Adrenal gland (tissue), 5 donors: Measurements from ENCODE around the gene CBFA2T3.

Source experiments
- POLR2A ChIP-seq, 2 donors: fragments of 450-650 bp; IDR thresholded peaks; one replicate each; pipeline ENCODE4 v1.6.1; 2017; ENCODE audit warnings: antibody characterized with exemption in 2 of 2, mild to moderate bottlenecking in 2 of 2, moderate library complexity in 1 of 2
- TF ChIP-seq, protein P1 (sequence below), 6 experiments: fragments of 450-650 bp in 4 of 6; fragments of 200-600 bp in 2 of 6; sonication (generic) in 1 of 6; IDR thresholded peaks; 1 replicate in 5 of 6; 2 replicates in 1 of 6; pipeline versions ENCODE4 v1.5.1 to v1.8.0; 2016 to 2021; ENCODE audit warnings: antibody characterized with exemption in 6 of 6, mild to moderate bottlenecking in 2 of 6, moderate library complexity in 1 of 6
- donor health status: DM: no; HTN: no; CAD: no.

DNA sequence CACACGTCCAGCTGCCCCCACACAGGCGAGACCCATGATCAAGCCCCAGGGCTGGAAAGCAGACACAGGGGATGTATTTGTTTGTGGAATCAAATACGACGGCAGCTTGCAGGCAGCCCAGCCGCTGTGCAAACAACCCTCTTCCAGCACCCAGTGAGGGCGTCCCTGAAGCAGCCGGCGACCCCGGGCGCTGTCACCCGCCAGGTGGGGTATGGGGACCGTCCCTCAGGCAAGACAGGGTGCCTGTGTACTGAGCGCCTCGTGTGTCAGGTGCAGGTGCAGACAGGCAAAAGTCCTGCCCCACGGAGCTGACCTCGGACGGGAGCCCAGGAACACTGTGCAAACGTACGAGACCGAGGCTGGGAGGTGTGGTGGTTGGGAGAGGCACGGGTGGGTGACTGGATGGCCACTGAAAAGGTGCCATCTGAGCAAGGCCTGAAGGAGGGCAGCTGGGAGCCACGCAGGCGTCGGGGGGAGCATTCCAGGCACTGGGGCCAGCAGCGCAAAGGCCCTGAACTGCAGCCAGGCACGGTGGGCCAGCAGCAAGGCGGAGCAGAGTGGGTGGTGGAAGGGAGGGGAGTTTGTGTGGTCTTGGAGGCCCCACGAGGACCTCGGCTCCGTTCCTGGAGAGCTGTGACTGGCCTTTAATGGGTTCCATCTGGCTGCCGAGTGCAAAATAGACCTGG is 48.5 kb downstream of the CBFA2T3 start:
- TF ChIP-seq, protein P1, sequence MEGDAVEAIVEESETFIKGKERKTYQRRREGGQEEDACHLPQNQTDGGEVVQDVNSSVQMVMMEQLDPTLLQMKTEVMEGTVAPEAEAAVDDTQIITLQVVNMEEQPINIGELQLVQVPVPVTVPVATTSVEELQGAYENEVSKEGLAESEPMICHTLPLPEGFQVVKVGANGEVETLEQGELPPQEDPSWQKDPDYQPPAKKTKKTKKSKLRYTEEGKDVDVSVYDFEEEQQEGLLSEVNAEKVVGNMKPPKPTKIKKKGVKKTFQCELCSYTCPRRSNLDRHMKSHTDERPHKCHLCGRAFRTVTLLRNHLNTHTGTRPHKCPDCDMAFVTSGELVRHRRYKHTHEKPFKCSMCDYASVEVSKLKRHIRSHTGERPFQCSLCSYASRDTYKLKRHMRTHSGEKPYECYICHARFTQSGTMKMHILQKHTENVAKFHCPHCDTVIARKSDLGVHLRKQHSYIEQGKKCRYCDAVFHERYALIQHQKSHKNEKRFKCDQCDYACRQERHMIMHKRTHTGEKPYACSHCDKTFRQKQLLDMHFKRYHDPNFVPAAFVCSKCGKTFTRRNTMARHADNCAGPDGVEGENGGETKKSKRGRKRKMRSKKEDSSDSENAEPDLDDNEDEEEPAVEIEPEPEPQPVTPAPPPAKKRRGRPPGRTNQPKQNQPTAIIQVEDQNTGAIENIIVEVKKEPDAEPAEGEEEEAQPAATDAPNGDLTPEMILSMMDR (IDR thresholded peaks at IDR 0.05) = no peak
- no peak for TF ChIP-seq POLR2A (IDR thresholded peaks at IDR 0.05)
